Endothelial cell of umbilical vein (primary cell): ENCODE data around the gene BRME1. TPM values are rescaled to one million over a fixed set of nuclear protein-coding genes. Genes with fewer than 3 reads are reported as not detected.
"Not testable (repeated sequence)": the region's sequence is repeated elsewhere in the genome, so short reads cannot be mapped to it uniquely, and the experiment has no call there.

ENCODE experiments used
- BruUV-seq: library from RNA; stranded (reverse); fragments of 400-500 nt; replicated peaks from 2 replicates; lab custom pipeline; 2021; lab: Mats Ljungman, UMichigan
- CTCF ChIA-PET: fragments of 300-600, 350-600 bp; sonication (Branson Sonifier 250); formaldehyde crosslinking; loops from one replicate; lab custom pipeline; 2021; ENCODE audit warnings: antibody characterized with exemption, inconsistent platforms; lab: Charles Lee
- POLR2A ChIA-PET: fragments of 300-600, 350-600 bp; sonication (Branson Sonifier 250); formaldehyde crosslinking; loops from one replicate; lab custom pipeline; 2021; ENCODE audit warnings: antibody characterized with exemption, inconsistent platforms; lab: Charles Lee
- DNase-seq: peaks from one replicate; pipeline ENCODE4 v3.0.0-alpha.2; 2011; ENCODE audit warnings: low read depth, low spot score
- FAIRE-seq: peaks from 2 replicates; lab custom pipeline; 2011; peaks lifted over from hg19 to GRCh38; lab: Jason Lieb, UNC
- H2AFZ ChIP-seq: 2 replicates; pipeline ENCODE4 v1.6.0; 2012; ENCODE audit warnings: low read depth, low read length, control low read depth, inconsistent platforms
- H3K27ac ChIP-seq: 2 replicates; pipeline ENCODE4 v1.5.1; 2011; ENCODE audit warnings: low read depth, mild to moderate bottlenecking, control low read depth, low read length, moderate library complexity; ENCODE audit not compliant: insufficient read depth
- H3K27me3 ChIP-seq, 2 experiments: 2 replicates each; pipeline versions ENCODE4 v1.6.0 to v1.6.1; 2011; ENCODE audit warnings: low read length in 2 of 2, mixed read lengths in 1 of 2; ENCODE audit not compliant: control insufficient read depth in 2 of 2, insufficient read depth in 2 of 2
- H3K36me3 ChIP-seq, 2 experiments: 2 replicates in 1 of 2; 3 replicates in 1 of 2; pipeline ENCODE4 v1.5.1; 2011; ENCODE audit warnings: low read length in 2 of 2, mild to moderate bottlenecking in 1 of 2, moderate library complexity in 1 of 2; ENCODE audit not compliant: control insufficient read depth in 2 of 2, insufficient read depth in 2 of 2; ENCODE audit errors: extremely low read depth in 1 of 2
- H3K4me1 ChIP-seq: 3 replicates; pipeline ENCODE4 v1.5.1; 2011; ENCODE audit warnings: mild to moderate bottlenecking, low read length; ENCODE audit not compliant: control insufficient read depth, insufficient read depth; ENCODE audit errors: extremely low read depth
- H3K4me2 ChIP-seq: 2 replicates; pipeline ENCODE4 v1.6.1; 2011; ENCODE audit warnings: low read length, control low read depth, mixed read lengths; ENCODE audit not compliant: insufficient read depth
- H3K4me3 ChIP-seq, 3 experiments: fragments of 200-600 bp in 1 of 3; sonication (generic), shearing (Covaris generic) in 1 of 3; replicated peaks in 1 of 3; 2 replicates each; pipeline ENCODE4 v1.5.1; 2011 to 2016; ENCODE audit warnings: control low read depth in 3 of 3, low read length in 3 of 3, mild to moderate bottlenecking in 2 of 3, inconsistent platforms in 1 of 3, low read depth in 1 of 3, moderate library complexity in 1 of 3; ENCODE audit not compliant: insufficient read depth in 1 of 3
- H3K79me2 ChIP-seq: 2 replicates; pipeline ENCODE4 v1.6.0; 2012; ENCODE audit warnings: low read length, inconsistent platforms; ENCODE audit not compliant: control insufficient read depth, insufficient read depth
- H3K9ac ChIP-seq: replicated peaks from 2 replicates; pipeline ENCODE3; 2011; ENCODE audit warnings: low read length, control low read depth; ENCODE audit not compliant: insufficient read depth; ENCODE audit errors: extremely low read depth
- H3K9me1 ChIP-seq: replicated peaks from 3 replicates; pipeline ENCODE4 v1.6.0; 2011; ENCODE audit warnings: mild to moderate bottlenecking, low read length; ENCODE audit not compliant: control insufficient read depth, insufficient read depth; ENCODE audit errors: extremely low read depth
- H3K9me3 ChIP-seq: replicated peaks from 2 replicates; pipeline ENCODE4 v1.5.1; 2012; ENCODE audit warnings: low read length, inconsistent platforms; ENCODE audit not compliant: control insufficient read depth, insufficient read depth
- H4K20me1 ChIP-seq: replicated peaks from 2 replicates; pipeline ENCODE3; 2011; ENCODE audit warnings: mild to moderate bottlenecking, low read length; ENCODE audit not compliant: control insufficient read depth, insufficient read depth; ENCODE audit errors: extremely low read depth
- EZH2 ChIP-seq: IDR thresholded peaks from 2 replicates; pipeline ENCODE4 v1.6.1; 2012; ENCODE audit warnings: borderline replicate concordance, low read depth, mild to moderate bottlenecking, moderate library complexity, low read length, inconsistent platforms; ENCODE audit not compliant: severe bottlenecking
- FOS ChIP-seq: IDR thresholded peaks from 2 replicates; pipeline ENCODE4 v1.6.1; 2011; ENCODE audit warnings: mild to moderate bottlenecking, low read length, moderate library complexity, borderline replicate concordance; ENCODE audit not compliant: insufficient read depth
- JUN ChIP-seq: IDR thresholded peaks from 2 replicates; pipeline ENCODE4 v1.6.1; 2011; ENCODE audit warnings: borderline replicate concordance, low read depth; ENCODE audit not compliant: insufficient read length, insufficient read depth
- POLR2A ChIP-seq: IDR thresholded peaks from 2 replicates; pipeline ENCODE4 v1.6.1; 2012; ENCODE audit warnings: low read depth, mild to moderate bottlenecking, control low read depth, low read length
- POLR2AphosphoS5 ChIP-seq: IDR thresholded peaks from 2 replicates; pipeline ENCODE4 v1.6.1; 2012; ENCODE audit warnings: low read depth, mild to moderate bottlenecking, control low read depth, low read length, moderate library complexity; ENCODE audit not compliant: insufficient read depth
- dilution Hi-C: fragments of 300-500 bp; cut with MboI; formaldehyde crosslinking; loops from one replicate; pipeline ENCODE4 v1.15.0; 2019; ENCODE audit warnings: low sequenced_read_pairs; ENCODE audit not compliant: extremely low pct_ligation_motif_present
- intact Hi-C: fragments of 100-400 bp; cut with micrococcal nuclease; formaldehyde crosslinking; loops from one replicate; pipeline ENCODE4 v1.10.0; 2022
- polyA plus RNA-seq, 4 experiments: library from polyadenylated mRNA; depleted of rRNA in 3 of 4; stranded (reverse) in 3 of 4; unstranded in 1 of 4; fragments of >200 nt; gene quantifications; 2 replicates each; pipeline versions ENCODE4 v1.2.1 to v1.2.3, GENCODE V29; 2011 to 2012; ENCODE audit warnings: missing spikeins in 1 of 4
- total RNA-seq: library from RNA; stranded (reverse); gene quantifications from 2 replicates; pipeline ENCODE4 v1.2.3, GENCODE V29; 2021

BRME1 gene
- total and polyA plus RNA-seq, 2 donors (not counting 3 experiments of a cell fraction or from before 2014, with no cell fraction given), result 0.69 to 2.5 TPM

- H4K20me1 ChIP-seq, dilution Hi-C loops, H3K4me2 ChIP-seq, H3K27me3 ChIP-seq, H3K79me2 ChIP-seq, DNase-seq, FAIRE-seq, H3K9me1 ChIP-seq, H3K36me3 ChIP-seq, H3K9me3 ChIP-seq, H3K4me3 ChIP-seq: not testable (repeated sequence)
- CTCF ChIA-PET, result interaction anchor here (0.6 to 3.6 kb wide), 4 partner anchors 10 to 68 kb away, joined by 3 to 42 read pairs (median 4); partner anchors contain the start of gene ZSWIM4
- intact Hi-C loops, result loop anchor here (1.0 to 2.0 kb wide), 4 partner anchors 11 to 701 kb away; partner anchors contain the start of genes IER2 and STX10
- Histone ChIP-seq H2AFZ (peak overlapping the region; percentile 27), H3K4me1 (peaks cover 28% of the 10 kb centered on the region), H3K27ac (peak overlapping the region; percentile 100), H3K9ac (peak overlapping the region; percentile 99)
- POLR2A ChIA-PET, result interaction anchor here (1.1 to 1.5 kb wide), 3 partner anchors 10 to 15 kb away, joined by 4 to 11 read pairs (median 6); no protein-coding TSS in a partner anchor
- BruUV-seq, result TSS peak; percentile 31
Measured at GRCh38 chr19:13851734-13852114, 54.2 kb downstream of the BRME1 start.

- H3K9ac ChIP-seq, result peak overlapping the region; percentile 99
- H3K36me3 ChIP-seq, result no peaks in the 10 kb centered on the region
- H3K27ac ChIP-seq, result peak overlapping the region; percentile 100
- TSS peak; percentile 61 for BruUV-seq
- ChIA-PET POLR2A (interaction anchor here (1.1 to 1.5 kb wide), 3 partner anchors 10 to 14 kb away, joined by 4 to 11 read pairs (median 6); no protein-coding TSS in a partner anchor), CTCF (interaction anchor here (0.6 to 3.6 kb wide), 4 partner anchors 11 to 68 kb away, joined by 3 to 42 read pairs (median 4); partner anchors contain the start of gene ZSWIM4)
- FAIRE-seq (peak; percentile 93), DNase-seq (peak; percentile 94)
- no peaks in the 10 kb centered on the region for H4K20me1 ChIP-seq
- dilution Hi-C loops (no loop called here), intact Hi-C loops (loop anchor here (1.0 to 2.0 kb wide), 4 partner anchors 11 to 700 kb away; partner anchors contain the start of genes IER2 and STX10)
- peak overlapping the region; percentile 27 for H2AFZ ChIP-seq
- H3K27me3 ChIP-seq, result no peaks in the 10 kb centered on the region
- H3K4me1 ChIP-seq, result peaks cover 34% of the 10 kb centered on the region
- H3K9me1 ChIP-seq, result no peaks in the 10 kb centered on the region
- no peaks in the 10 kb centered on the region for H3K9me3 ChIP-seq
- TF ChIP-seq EZH2 (no peak), FOS (peak; percentile 99), POLR2A (peak; percentile 1), JUN (peak; percentile 91), POLR2AphosphoS5 (peak; percentile 89)
- H3K4me2 ChIP-seq, result peak overlapping the region; percentile 84
- H3K79me2 ChIP-seq, result no peaks in the 10 kb centered on the region
- peak overlapping the region in 1 of 3 experiments; percentile 25 for H3K4me3 ChIP-seq
Measured at GRCh38 chr19:13850910-13851733, 54.8 kb downstream of the BRME1 start.
